DMS114 treated with DMSO at 0.1 percent for 48 hours (cell line): ENCODE data around the gene TRAF2.

Experiments
- DNase-seq: peaks from one replicate; lab custom pipeline; 2025; ENCODE audit not compliant: unreplicated experiment; lab: John Stamatoyannopoulos, UW

Gene TRAF2

DNA sequence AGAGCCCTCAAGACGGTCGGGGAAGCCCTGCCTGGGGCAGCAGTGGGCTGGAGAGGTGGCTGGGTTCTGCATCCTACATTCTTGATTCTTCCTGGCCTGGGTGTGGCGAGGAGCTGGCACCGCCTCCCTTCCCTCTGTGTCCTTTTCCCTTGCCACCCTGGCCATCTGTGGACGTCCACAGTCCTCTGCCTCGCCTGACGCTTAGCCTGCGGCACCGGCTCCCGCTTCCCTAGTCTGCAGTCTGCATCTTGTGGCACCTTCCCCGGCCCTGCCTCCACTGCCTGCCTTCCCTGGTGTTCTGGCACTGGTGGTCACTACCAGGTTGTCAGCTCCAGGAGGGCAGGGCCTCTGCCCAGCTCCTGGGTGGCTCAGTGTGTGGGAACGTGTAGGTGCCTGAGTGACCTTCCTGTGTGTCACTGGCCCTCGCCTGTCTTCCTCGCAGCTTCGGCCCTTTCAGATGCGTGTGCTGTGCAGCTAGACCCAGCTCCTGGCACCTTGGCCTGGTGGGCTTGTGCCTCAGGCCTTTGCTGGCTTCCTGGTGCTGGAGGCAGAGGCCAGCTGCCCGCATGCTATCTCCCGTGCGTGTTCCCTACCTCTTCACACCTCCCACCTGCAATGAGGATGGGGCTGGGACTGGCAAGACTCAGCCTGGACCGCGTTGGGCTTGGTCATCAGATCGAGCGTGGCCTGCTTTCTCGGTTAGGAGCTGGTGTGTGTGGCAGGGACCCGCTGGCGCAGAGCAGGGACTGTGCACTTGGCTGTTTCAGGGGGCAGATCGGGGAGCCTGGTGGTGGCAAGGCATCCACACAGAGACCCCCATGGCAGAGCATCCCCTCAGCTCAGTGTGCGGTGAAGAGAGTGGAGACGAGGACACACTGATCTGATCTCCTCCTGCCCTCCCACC is 20.9 kb downstream of the TRAF2 start:
- no peak for DNase-seq

- DNase-seq, result no peak
Observed at GRCh38 chr9:136910197-136910900, 24.0 kb downstream of the TRAF2 start.

- no peak for DNase-seq
Observed at GRCh38 chr9:136910901-136911245, 24.6 kb downstream of the TRAF2 start.

GRCh38 chr9:136913701-136914438 is 27.6 kb downstream of the TRAF2 start:
- DNase-seq, result no peak

- DNase-seq, result no peak
Observed at GRCh38 chr9:136915632-136916329, 29.5 kb downstream of the TRAF2 start.

DNA sequence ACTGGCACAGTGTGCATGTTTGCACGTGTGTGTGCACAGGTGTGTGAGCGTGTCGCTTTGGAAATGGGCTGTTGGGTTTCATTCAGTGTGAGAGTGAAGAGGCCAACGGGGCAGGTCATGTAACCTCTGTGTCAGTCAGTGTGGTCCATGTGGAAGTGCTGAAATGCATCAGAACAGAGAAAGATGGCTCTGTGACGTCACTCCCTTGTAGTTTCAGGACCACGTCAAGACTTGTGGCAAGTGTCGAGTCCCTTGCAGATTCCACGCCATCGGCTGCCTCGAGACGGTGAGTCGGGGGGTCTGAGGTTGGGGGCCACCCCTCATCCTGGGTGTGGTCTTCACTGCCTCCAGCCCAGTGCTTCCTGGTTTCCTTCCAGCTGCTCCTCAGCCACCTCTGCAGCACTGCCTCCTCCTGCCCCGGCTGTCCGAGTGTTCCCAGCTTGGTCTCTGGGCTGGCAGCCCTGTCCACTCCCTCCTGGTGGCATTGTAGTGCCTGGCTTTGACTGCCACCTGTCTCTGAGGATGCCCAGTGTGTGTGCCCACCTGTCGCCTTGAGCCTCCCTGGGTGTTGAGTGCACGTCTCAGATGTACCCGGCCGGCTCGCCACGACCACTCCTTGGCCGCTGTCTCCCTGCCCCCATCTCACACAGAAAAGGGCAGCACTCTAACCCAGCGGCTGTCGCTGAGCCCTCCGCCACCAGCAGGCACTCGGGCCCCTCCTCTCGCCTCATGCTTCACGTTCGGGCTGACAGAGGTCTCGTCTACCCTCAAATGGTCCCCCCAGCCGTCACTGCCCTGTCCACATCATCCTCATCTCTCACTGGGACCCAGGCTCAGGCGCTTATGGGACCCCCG is 30.2 kb downstream of the TRAF2 start:
- DNase-seq, result no peak

DNA sequence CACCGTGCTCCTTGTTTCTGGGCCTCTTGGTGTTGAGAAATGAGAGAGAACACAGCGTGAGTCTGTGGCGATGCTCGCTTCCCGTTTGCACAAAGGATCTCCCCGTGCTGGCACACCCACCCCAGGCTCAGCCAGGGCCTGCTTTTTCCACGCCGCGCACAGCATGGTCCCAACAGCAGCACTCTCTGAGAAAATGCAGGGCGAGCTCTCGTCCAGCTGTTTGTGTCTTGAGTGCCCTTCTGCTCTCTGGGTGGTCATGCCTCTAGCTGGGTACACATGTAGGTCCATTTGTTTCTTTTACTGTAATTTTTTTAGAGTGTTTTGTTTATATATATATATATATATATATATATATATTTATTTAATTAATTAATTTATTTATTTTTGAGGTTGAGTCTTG is 31.6 kb downstream of the TRAF2 start:
- DNase-seq, result no peak

DNA sequence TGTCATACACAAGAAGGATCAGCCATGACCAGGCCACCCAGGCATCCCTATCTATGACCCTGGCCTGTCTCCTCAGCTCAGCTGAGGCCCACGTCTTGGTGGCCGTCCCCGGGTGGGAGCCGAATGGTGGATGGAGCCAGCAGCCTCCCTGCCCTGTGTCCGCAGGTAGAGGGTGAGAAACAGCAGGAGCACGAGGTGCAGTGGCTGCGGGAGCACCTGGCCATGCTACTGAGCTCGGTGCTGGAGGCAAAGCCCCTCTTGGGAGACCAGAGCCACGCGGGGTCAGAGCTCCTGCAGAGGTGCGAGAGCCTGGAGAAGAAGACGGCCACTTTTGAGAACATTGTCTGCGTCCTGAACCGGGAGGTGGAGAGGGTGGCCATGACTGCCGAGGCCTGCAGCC is 33.8 kb downstream of the TRAF2 start:
- no peak for DNase-seq

GRCh38 chr9:136920734-136921231 is 34.5 kb downstream of the TRAF2 start:
- no peak for DNase-seq

DNA sequence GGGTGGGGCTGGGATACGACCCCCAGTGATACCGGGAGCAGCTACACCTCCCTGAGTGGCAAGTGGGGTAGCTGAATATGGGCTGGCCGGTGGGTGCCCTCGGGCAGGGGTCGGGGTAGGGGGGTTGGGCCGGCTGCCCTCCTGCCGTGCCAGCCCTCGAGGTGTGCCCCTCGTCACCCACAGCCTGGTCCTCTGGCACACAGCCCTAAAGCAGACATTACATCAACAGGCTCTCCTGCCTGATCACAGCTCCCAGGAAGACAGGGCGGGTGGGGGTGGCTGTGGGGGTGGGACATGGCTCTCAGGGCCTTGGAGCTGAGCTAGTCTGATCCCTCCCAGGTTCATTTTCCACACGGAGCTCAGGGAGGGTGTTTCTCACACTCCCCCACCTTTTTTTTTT is 35.0 kb downstream of the TRAF2 start:
- DNase-seq, result no peak

GRCh38 chr9:136921718-136922117 is 35.4 kb downstream of the TRAF2 start:
- DNase-seq, result no peak

GRCh38 chr9:136922540-136922939 is 36.2 kb downstream of the TRAF2 start:
- no peak for DNase-seq

DNA sequence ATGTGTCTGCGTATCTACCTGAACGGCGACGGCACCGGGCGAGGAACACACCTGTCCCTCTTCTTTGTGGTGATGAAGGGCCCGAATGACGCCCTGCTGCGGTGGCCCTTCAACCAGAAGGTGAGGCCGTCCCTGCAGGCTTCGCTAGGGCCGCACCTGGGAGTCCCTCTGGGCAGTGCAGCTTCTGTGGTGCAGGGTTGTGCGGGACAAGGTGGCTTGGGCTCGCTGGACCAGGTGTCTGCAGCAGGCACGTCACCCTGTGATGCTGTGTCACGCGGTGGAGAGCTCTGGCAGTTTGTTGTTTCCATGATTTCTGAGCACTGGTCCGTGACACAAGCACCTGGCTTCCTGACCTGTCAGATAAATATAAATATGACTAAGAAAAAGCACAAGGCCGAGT is 37.6 kb downstream of the TRAF2 start:
- no peak for DNase-seq

DNA sequence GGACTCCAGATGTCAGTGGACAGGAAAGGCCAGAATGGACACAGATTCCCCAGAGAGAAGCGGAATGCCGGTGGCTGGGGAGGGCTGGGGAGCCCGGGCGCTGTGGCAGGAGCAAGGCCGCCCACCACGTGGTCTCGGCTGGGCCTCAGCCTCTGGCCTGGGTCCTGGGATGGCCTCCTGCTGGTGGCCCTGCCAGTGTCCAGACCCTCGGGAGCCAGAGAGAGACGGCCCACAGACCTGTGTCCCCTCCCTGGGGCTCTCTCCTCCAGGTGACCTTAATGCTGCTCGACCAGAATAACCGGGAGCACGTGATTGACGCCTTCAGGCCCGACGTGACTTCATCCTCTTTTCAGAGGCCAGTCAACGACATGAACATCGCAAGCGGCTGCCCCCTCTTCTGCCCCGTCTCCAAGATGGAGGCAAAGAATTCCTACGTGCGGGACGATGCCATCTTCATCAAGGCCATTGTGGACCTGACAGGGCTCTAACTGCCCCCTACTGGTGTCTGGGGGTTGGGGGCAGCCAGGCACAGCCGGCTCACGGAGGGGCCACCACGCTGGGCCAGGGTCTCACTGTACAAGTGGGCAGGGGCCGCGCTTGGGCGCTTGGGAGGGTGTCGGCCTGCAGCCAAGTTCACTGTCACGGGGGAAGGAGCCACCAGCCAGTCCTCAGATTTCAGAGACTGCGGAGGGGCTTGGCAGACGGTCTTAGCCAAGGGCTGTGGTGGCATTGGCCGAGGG is 39.3 kb downstream of the TRAF2 start:
- DNase-seq, result no peak

GRCh38 chr9:136926154-136926704 is 39.9 kb downstream of the TRAF2 start:
- no peak for DNase-seq

DNA sequence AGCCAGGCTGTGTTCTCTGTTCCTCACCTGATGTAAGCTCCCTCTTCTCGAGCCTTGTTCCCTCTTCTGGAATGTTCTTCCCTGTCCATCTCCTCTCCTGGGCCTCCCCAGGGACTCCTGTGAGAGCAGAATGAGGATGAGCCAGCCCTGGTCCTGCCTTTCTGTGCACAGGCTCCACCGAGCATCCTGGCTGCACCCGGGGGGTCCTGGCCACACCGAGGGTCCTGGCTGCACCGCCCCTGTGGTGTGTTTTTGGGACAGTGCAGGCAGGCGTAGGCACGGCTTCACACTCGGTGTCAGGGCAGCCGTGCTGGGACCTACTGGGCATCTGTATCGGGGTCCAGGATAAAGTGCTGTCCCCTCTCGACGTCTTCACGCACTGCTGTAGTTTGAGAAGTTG is 40.4 kb downstream of the TRAF2 start:
- DNase-seq, result no peak

GRCh38 chr9:136927343-136928271 is 41.3 kb downstream of the TRAF2 start:
- no peak for DNase-seq

GRCh38 chr9:136928591-136928990 is 42.3 kb downstream of the TRAF2 start:
- DNase-seq, result no peak
